GM18526 (cell line): Measurements from ENCODE around the gene POLDIP3.

Source experiments
- POLR2A ChIP-seq: IDR thresholded peaks from 3 replicates; pipeline ENCODE4 v1.6.1; 2011; ENCODE audit not compliant: insufficient read length; ENCODE audit errors: extremely low read depth

The POLDIP3 gene

GRCh38 chr22:42644422-42645340 is 30.0 kb upstream of the POLDIP3 start:
- no peak for TF ChIP-seq POLR2A

GRCh38 chr22:42643634-42644421 is 29.1 kb upstream of the POLDIP3 start:
- TF ChIP-seq POLR2A = no peak

DNA sequence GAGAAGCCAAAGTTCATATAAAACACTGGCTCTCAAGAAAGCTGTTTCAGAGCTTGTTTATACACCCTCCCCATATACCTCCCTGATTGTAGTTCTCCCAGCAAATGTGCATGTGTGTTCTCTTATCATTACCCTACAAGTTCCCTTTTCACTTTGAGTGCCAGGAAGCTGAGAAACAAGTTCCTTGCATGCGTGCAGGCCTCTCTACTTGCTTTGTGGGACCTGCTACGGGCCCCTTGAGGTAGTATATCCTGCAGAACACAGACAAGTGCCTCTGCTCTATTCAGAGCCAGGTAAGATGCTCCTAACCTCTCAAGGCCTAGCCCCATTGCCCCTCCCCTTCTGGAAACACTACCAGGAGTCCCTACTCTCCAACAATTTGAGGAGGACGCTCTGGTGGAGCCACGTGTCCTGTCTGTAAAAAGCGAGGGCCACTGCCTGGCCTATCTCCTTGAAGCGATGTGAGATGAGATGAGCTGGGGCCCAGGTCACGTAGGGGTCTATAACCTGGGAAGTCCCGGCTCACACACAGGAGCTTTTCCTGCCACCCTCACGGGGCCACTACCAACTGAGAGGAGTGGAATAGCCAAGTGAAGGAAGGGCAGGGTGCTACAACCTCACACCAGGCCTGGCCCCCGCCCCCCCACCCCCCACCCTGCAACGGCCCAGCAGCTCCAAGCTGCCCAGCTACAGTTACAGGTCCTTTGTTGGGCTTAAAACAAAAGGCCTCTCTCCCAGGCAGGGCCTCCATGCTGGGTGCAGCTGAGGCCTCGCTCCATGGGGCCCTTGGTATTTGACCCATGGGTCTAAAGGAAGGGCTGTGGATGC is 28.3 kb upstream of the POLDIP3 start:
- no peak for TF ChIP-seq POLR2A

DNA sequence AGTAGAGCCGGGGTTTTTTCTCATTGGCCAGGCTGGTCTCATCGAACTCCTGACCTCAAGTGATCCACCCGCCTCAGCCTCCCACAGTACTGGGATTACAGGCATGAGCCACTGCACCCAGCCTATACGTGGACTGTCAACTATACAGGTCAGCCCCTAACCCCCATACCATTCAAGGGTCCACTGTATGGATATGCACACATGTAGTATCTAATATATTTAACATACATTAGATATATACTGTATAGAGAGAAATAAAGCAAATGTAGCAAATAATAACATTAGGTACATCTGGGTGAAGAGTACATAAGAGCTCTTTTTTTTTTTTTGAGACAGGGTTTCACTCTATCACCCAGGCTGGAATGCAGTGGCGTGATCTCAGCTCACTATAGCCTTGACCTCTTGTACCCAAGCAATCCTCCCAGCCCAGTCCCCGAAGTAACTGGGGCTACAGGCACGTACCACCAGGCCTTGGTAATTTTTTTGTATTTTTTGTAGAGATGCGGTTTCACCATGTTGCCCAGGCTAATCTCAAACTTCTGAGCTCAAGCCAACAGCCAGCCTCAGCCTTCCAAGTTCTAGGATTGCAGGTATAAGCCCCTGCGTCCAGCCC is 27.2 kb upstream of the POLDIP3 start:
- no peak for TF ChIP-seq POLR2A

DNA sequence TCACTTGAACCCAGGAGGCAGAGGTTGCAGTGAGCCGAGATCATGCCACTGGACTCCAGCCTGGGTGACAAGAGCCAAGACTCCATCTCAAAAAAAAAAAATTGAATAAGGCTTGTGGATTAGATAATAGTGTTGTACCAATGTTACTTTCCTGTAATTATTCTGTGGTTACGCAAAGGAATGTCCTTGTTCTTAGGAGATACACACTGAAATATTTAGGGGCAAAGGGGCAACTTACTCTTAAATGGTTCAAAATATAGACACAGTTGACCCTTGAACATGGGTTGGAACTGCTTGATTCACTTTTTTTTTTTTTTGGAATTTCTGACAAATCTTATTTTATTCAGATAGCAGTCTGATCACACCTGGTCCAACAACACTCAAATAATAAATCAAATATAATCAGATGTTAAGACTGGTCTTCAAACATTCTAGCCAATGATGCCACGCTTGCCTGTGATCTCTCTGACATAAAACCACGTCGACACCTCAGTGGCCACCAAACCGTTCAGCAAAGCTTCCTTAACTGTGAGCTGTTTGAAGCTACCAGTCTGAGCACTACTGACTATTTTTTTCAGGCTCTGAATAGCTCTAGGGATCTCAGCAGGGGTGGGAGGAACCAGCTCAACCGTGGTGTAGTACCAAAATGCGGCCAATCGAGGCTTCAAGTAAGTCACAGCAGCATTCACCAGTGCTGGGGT is 25.0 kb upstream of the POLDIP3 start:
- TF ChIP-seq POLR2A = no peak

GRCh38 chr22:42637555-42637954 is 22.9 kb upstream of the POLDIP3 start:
- no peak for TF ChIP-seq POLR2A

GRCh38 chr22:42636506-42636905 is 21.8 kb upstream of the POLDIP3 start:
- no peak for TF ChIP-seq POLR2A

DNA sequence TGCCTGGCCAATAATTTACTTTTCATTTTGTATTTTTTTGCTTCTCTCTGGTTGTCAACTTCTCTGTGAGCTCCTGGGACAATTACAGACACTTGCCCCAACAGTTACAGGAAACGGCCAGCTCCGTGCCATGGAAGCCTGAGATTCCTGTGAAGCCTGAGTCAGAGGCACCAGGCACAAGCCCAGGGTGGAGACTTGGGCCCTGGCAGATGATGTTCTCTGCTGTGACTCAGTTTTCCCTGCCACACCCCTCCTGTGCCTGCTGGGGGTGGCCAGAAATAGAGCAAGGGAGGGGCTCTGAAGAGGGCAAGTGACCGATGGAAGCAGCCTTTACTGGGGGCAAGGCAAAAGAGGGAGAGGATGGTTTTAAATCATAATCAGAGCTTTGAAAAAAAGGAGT is 20.8 kb upstream of the POLDIP3 start:
- TF ChIP-seq POLR2A = no peak

DNA sequence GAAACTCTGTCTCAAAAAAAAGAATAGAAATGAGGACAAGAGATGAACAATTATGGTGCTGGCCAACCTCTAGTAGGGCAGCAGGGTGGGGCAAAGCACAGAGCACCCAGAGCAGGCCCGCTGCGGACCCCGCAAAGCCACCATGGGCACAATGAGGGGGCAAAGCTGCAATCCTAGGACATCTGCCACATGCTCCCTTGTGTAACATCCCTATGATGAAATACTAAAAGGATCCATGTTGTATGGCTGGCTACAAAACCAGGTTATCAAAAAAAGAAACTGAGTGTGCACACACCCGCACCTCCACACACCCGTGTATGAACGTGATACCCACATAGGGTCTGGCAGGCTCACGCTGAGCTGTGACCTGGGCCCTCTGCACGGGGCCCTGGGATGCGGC is 18.3 kb upstream of the POLDIP3 start:
- no peak for TF ChIP-seq POLR2A

DNA sequence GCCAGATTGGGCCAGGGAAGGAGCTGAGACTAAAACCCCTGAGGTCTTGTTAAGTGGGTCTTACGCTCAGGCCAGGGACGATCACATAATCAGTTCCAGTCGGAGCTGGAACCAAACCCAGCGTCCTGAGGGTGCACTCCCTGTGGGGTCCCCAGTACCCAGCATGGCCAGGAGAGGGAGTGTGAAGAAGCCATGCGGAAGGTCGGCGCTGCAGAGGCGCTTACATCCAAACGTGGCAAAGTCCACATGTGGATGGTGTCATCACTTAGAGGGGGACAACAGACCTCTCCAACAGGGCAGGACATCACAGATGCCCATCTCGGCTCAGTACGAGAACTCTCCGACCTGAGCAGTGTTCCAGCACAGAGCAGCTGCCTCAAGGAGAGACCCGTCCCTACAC is 17.4 kb upstream of the POLDIP3 start:
- no peak for TF ChIP-seq POLR2A

- no peak for TF ChIP-seq POLR2A
Observed at GRCh38 chr22:42630901-42631602, 16.4 kb upstream of the POLDIP3 start.

GRCh38 chr22:42630211-42630610 is 15.5 kb upstream of the POLDIP3 start:
- no peak for TF ChIP-seq POLR2A

GRCh38 chr22:42627981-42628380 is 13.3 kb upstream of the POLDIP3 start:
- TF ChIP-seq POLR2A = no peak

DNA sequence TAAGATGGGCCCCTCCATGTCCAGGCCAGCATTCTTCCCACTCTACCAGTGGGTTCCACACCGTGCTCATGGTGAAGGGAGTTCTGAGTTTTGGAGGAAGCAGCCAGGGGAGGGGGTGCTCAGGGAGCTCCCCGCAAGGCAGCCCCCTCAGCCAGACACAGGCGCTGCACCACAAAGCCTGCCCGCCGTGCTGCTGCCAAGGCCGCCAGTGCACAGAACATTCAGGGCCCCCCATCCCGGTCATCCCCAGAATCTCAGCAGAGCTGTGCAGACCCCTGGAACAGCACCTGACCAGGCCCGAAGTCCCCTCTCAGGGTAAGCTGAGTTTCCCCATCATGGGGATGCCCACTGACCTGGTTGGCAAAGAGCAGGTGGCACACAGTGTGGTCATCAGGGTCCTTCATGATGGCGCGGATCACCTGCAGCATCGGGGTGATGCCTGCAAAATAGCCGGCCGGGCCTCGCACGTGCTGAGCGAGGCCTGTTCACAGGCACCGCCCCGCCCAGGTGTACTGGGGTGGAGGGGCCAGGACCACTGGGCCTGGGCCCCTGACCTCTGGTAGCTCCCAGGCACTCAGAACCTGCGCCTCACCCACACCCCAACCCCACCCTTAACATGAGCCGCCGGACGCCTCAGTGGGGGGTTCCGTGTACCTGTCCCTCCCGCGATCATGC is 12.4 kb upstream of the POLDIP3 start:
- TF ChIP-seq POLR2A = no peak

DNA sequence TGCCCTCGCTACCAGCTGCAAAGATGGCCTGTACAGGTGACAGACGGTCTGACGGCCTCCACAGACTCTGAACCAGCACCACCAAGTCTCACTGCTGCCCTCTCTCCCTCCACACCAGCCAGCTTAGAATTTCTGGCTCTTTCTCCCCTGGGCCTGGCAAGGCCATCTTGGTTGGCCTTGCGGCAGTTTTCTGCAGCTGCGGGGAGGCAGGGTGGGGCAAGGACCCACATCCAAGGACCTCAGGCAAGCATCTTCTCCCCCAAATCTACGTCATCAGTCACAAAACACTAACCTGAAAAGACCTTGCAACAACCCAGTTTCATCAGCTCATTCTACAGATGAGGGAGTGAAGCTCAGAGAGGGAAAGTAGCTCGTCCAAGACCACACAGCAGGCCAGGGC is 11.7 kb upstream of the POLDIP3 start:
- no peak for TF ChIP-seq POLR2A
